ENCODE data around the gene CELF4. TPM values are rescaled to one million over a fixed set of nuclear protein-coding genes. Genes with fewer than 3 reads are reported as not detected.

Gene CELF4
- total RNA-seq, 1 donor from 2014 or later: 0.22 TPM

DNA sequence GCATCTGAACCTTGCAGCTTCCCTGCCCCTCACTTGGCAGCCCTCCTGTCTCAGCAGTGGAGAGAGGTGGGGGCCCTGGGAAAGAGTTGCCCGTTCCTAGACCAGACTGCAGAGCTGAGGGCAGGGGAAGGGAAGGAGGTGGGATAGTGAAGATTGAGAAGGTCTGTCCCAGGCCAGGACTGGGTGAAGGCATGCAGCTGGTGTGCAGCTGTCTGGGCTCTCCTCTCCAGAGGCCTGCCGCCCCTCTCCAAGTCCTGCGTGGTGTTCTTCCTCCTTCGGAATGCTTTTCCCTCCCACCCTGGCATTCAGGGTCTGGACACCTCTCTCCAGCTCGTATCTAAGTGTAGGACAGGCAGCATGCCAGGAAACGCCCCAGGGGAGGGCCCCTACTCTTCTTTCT lies 323.5 kb downstream of the CELF4 start:
- DNase-seq (ENCODE audit: low spot score): no peak
- TF ChIP-seq, protein P1, sequence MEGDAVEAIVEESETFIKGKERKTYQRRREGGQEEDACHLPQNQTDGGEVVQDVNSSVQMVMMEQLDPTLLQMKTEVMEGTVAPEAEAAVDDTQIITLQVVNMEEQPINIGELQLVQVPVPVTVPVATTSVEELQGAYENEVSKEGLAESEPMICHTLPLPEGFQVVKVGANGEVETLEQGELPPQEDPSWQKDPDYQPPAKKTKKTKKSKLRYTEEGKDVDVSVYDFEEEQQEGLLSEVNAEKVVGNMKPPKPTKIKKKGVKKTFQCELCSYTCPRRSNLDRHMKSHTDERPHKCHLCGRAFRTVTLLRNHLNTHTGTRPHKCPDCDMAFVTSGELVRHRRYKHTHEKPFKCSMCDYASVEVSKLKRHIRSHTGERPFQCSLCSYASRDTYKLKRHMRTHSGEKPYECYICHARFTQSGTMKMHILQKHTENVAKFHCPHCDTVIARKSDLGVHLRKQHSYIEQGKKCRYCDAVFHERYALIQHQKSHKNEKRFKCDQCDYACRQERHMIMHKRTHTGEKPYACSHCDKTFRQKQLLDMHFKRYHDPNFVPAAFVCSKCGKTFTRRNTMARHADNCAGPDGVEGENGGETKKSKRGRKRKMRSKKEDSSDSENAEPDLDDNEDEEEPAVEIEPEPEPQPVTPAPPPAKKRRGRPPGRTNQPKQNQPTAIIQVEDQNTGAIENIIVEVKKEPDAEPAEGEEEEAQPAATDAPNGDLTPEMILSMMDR (IDR thresholded peaks at IDR 0.05): no peak
- Mint-ChIP-seq H3K27ac (ENCODE audit: unreplicated experiment) (no peak overlapping the region), H3K4me3 (ENCODE audit: unreplicated experiment) (no peak overlapping the region), H3K9me3 (ENCODE audit: low read depth) (no peaks in the 10 kb centered on the region), H3K36me3 (ENCODE audit: low read depth) (peaks cover 6% of the 10 kb centered on the region), H3K4me1 (ENCODE audit: low read depth) (peaks cover 4% of the 10 kb centered on the region), H3K27me3 (ENCODE audit: low read depth) (peaks cover 15% of the 10 kb centered on the region)

DNA sequence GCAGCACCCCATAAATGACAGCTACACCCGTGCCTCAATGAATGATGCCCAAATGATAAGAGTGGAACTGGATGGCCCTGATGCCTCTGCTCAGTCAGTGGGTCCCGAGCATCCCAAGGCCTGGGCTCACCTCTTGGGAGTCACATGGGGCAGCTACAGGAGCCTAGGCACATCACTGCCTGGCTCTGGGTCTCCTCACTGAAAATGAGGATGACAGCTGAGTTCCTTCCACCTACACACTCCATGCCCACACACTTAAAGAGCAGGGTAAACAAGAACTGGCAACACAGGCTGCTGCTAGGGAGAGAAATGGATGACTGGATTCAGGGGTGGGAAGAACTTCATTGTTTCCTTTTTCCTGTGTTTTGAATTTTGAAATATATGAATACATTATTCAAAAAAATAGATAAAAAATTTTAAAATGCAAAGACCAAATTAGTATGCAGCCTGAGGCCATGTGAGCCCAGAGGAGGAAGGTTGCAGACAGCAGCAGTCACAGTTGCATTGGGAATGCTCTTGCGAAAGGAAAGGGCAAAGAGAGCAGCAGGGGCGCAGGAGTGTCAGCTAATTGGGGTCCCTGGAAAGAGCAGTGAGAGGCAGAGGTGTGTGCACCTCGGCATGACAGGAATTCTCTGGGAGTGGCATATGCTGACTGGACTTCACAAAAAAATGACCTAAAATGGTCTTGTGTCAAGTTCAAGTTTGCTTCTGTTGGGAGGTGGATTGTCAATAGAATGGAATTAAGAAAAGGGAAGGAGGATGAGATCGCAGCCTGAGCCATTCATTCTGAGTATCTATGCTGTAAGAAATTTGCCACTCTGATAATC lies 327.1 kb downstream of the CELF4 start:
- H3K36me3 Mint-ChIP-seq (ENCODE audit: low read depth): peaks cover 2% of the 10 kb centered on the region
- DNase-seq (ENCODE audit: low spot score): no peak
- H3K9me3 Mint-ChIP-seq (ENCODE audit: low read depth): no peaks in the 10 kb centered on the region
- peaks cover 1% of the 10 kb centered on the region for H3K4me1 Mint-ChIP-seq (ENCODE audit: low read depth)
- H3K4me3 Mint-ChIP-seq (ENCODE audit: unreplicated experiment): no peak overlapping the region
- peaks cover 5% of the 10 kb centered on the region for H3K27me3 Mint-ChIP-seq (ENCODE audit: low read depth)
- TF ChIP-seq, protein P1 (IDR thresholded peaks at IDR 0.05): no peak
- no peak overlapping the region for H3K27ac Mint-ChIP-seq (ENCODE audit: unreplicated experiment)

DNA sequence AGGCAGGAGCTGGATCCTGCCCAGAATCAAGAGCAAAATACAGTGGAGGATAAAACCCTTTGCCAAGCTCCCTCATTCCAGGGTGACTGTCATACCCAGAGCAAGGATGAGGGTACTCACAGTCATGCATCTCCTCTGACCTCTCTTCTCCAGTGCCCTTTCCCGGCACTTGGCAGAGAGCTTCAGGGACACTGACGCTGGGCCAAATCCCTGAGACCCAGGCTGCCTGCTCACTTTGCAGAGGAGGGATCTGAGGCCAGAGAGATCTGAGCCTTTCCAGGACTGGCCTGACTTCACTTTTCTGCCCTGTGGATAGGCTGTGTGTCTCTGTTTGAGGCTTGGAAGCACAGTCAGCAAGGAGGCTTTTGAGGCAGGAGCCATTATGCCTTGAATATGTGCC lies 330.0 kb downstream of the CELF4 start:
- no peaks in the 10 kb centered on the region for H3K9me3 Mint-ChIP-seq (ENCODE audit: low read depth)
- no peaks in the 10 kb centered on the region for H3K27me3 Mint-ChIP-seq (ENCODE audit: low read depth)
- H3K36me3 Mint-ChIP-seq (ENCODE audit: low read depth): peaks cover 2% of the 10 kb centered on the region
- TF ChIP-seq, protein P1 (IDR thresholded peaks at IDR 0.05): no peak
- H3K27ac Mint-ChIP-seq (ENCODE audit: unreplicated experiment): no peak overlapping the region
- peaks cover 4% of the 10 kb centered on the region for H3K4me1 Mint-ChIP-seq (ENCODE audit: low read depth)
- DNase-seq (ENCODE audit: low spot score): no peak
- H3K4me3 Mint-ChIP-seq (ENCODE audit: unreplicated experiment): no peak overlapping the region

DNA sequence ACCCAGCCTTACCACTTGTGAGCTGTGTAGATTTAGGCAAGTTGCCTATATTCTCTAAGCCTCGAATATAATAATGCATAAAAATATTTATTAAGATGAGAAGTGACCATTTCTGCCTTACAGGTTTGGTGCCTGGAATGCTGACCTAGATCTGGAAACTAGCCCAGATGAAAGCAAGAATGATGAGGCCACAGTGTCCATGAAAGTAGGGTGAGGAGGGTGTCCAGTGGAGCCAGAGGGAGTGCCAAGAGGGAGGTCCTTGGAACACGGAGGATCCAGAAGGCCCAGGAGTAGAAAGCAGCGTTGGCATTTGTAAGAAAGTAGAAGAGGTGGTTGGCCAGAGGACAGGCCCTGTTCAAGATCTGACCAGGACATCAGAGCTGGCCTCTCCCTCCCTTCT lies 334.3 kb downstream of the CELF4 start:
- peaks cover 3% of the 10 kb centered on the region for H3K9me3 Mint-ChIP-seq (ENCODE audit: low read depth)
- H3K4me1 Mint-ChIP-seq (ENCODE audit: low read depth): peaks cover 4% of the 10 kb centered on the region
- H3K4me3 Mint-ChIP-seq (ENCODE audit: unreplicated experiment): no peak overlapping the region
- DNase-seq (ENCODE audit: low spot score): no peak
- no peaks in the 10 kb centered on the region for H3K27me3 Mint-ChIP-seq (ENCODE audit: low read depth)
- H3K27ac Mint-ChIP-seq (ENCODE audit: unreplicated experiment): no peak overlapping the region
- peaks cover 2% of the 10 kb centered on the region for H3K36me3 Mint-ChIP-seq (ENCODE audit: low read depth)
- TF ChIP-seq, protein P1 (IDR thresholded peaks at IDR 0.05): no peak

DNA sequence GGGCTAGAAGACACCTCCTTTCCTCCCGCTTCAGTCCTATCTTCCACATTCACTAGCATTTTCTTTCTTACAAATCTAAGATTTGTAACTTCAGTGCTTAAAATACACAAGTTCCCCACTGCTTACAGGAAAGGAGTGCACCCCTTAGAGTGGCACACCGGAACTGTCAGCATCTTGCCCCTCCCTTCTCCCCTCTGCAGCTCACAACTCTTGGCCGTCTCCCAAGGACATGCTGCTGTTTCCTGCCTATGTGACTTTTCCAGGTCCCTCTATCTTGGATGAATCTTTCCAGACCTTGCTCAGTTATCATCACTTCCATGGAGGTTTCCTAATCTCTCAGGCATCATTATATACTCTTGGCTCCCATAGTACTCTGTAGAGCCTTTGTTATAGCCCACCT lies 334.8 kb downstream of the CELF4 start:
- TF ChIP-seq, protein P1 (IDR thresholded peaks at IDR 0.05): no peak
- Mint-ChIP-seq H3K4me3 (ENCODE audit: unreplicated experiment) (no peak overlapping the region), H3K36me3 (ENCODE audit: low read depth) (peaks cover 2% of the 10 kb centered on the region), H3K9me3 (ENCODE audit: low read depth) (peaks cover 3% of the 10 kb centered on the region), H3K27ac (ENCODE audit: unreplicated experiment) (no peak overlapping the region), H3K4me1 (ENCODE audit: low read depth) (peaks cover 4% of the 10 kb centered on the region), H3K27me3 (ENCODE audit: low read depth) (no peaks in the 10 kb centered on the region)
- no peak for DNase-seq (ENCODE audit: low spot score)

Measured in chondrocyte (in vitro differentiated cells).